H1 (cell line): Measurements from ENCODE around the gene ZMYM4. TPM values are rescaled to one million over a fixed set of nuclear protein-coding genes. Genes with fewer than 3 reads are reported as not detected.

Experiments
- CTCF ChIA-PET: fragments of 300-600 bp; sonication (Branson Sonifier 250); formaldehyde crosslinking; loops from one replicate; lab custom pipeline; 2021; ENCODE audit not compliant: partially characterized antibody; lab: Charles Lee
- POLR2A ChIA-PET: fragments of 300-600 bp; sonication (Branson Sonifier 250); formaldehyde crosslinking; loops from one replicate; lab custom pipeline; 2021; ENCODE audit warnings: inconsistent platforms; ENCODE audit not compliant: partially characterized antibody; lab: Charles Lee
- DNase-seq, 2 experiments: peaks; one replicate each; pipeline versions ENCODE4 v3.0.0 to v3.0.0-alpha.2; 2010 to 2022; ENCODE audit warnings: low spot score in 2 of 2, low read depth in 1 of 2, mixed read lengths in 1 of 2
- FAIRE-seq: peaks from 2 replicates; lab custom pipeline; 2011; peaks lifted over from hg19 to GRCh38; lab: Jason Lieb, UNC
- H2AFZ ChIP-seq: 2 replicates; pipeline ENCODE4 v1.8.1; 2012; ENCODE audit warnings: low read length, inconsistent platforms
- H2AK5ac ChIP-seq: 2 replicates; pipeline ENCODE4 v1.6.1; 2013; ENCODE audit warnings: low read depth, low read length
- H2BK120ac ChIP-seq: replicated peaks from 2 replicates; pipeline ENCODE3; 2013; ENCODE audit warnings: low read depth, low read length, inconsistent platforms
- H2BK12ac ChIP-seq: 2 replicates; pipeline ENCODE4 v1.6.1; 2013; ENCODE audit warnings: low read depth, low read length
- H2BK15ac ChIP-seq: 2 replicates; pipeline ENCODE4 v1.6.1; 2013; ENCODE audit warnings: low read length
- H2BK20ac ChIP-seq: 2 replicates; pipeline ENCODE4 v1.6.1; 2013; ENCODE audit warnings: low read length
- H2BK5ac ChIP-seq: 2 replicates; pipeline ENCODE4 v1.6.1; 2013; ENCODE audit warnings: low read depth, low read length
- H3K14ac ChIP-seq: 2 replicates; pipeline ENCODE4 v1.6.1; 2013; ENCODE audit warnings: inconsistent platforms; ENCODE audit not compliant: insufficient read length
- H3K18ac ChIP-seq: 2 replicates; pipeline ENCODE4 v1.6.1; 2013; ENCODE audit warnings: low read length; ENCODE audit errors: extremely low read depth
- H3K23ac ChIP-seq: 2 replicates; pipeline ENCODE4 v1.6.1; 2013; ENCODE audit warnings: inconsistent platforms; ENCODE audit not compliant: insufficient read length
- H3K23me2 ChIP-seq: 2 replicates; pipeline ENCODE4 v1.6.1; 2013; ENCODE audit warnings: low read depth, low read length
- H3K27ac ChIP-seq: 2 replicates; pipeline ENCODE4 v1.6.1; 2011; ENCODE audit warnings: low read depth, low read length, inconsistent platforms
- H3K27me3 ChIP-seq, 4 experiments: replicated peaks in 1 of 4; 1 replicate in 1 of 4; 2 replicates in 3 of 4; pipeline versions ENCODE4 v1.6.1 to v1.8.1; 2011 to 2013; ENCODE audit warnings: low read length in 3 of 4, mild to moderate bottlenecking in 3 of 4, inconsistent platforms in 2 of 4, mixed read lengths in 2 of 4, moderate library complexity in 1 of 4; ENCODE audit not compliant: control insufficient read depth in 3 of 4, insufficient read depth in 3 of 4; ENCODE audit errors: extremely low read depth in 1 of 4
- H3K36me3 ChIP-seq, 4 experiments: 2 replicates each; pipeline versions ENCODE4 v1.6.1 to v1.8.1; 2011 to 2013; ENCODE audit warnings: mild to moderate bottlenecking in 4 of 4, low read length in 3 of 4, moderate library complexity in 2 of 4, control low read depth in 1 of 4, inconsistent platforms in 1 of 4; ENCODE audit not compliant: insufficient read depth in 4 of 4, control insufficient read depth in 2 of 4
- H3K4ac ChIP-seq: replicated peaks from 2 replicates; pipeline ENCODE3; 2013; ENCODE audit warnings: low read length, low read depth, mixed read lengths, inconsistent platforms; ENCODE audit not compliant: insufficient read length
- H3K4me1 ChIP-seq, 4 experiments: replicated peaks in 1 of 4; 1 replicate in 1 of 4; 2 replicates in 3 of 4; pipeline versions ENCODE4 v1.6.1 to v1.8.1; 2011 to 2013; ENCODE audit warnings: low read length in 3 of 4, inconsistent platforms in 2 of 4, mixed read lengths in 1 of 4; ENCODE audit not compliant: insufficient read depth in 4 of 4, control insufficient read depth in 3 of 4
- H3K4me2 ChIP-seq, 2 experiments: 2 replicates each; pipeline versions ENCODE4 v1.6.1 to v1.8.1; 2011 to 2013; ENCODE audit warnings: low read depth in 2 of 2, low read length in 2 of 2, control low read depth in 1 of 2, inconsistent platforms in 1 of 2, mild to moderate bottlenecking in 1 of 2; ENCODE audit not compliant: insufficient read depth in 1 of 2
- H3K4me3 ChIP-seq, 4 experiments: fragments of 200-600, 300-600 bp in 1 of 4; sonication (generic), shearing (Covaris generic), sonication (Bioruptor Twin) in 1 of 4; 2 replicates each; pipeline versions ENCODE4 v1.5.1 to v1.8.1; 2011 to 2016; ENCODE audit warnings: low read length in 4 of 4, low read depth in 3 of 4, control low read depth in 2 of 4, inconsistent platforms in 2 of 4, mild to moderate bottlenecking in 2 of 4, mixed read lengths in 1 of 4, moderate library complexity in 1 of 4; ENCODE audit not compliant: insufficient read depth in 2 of 4; ENCODE audit errors: extremely low read depth in 1 of 4
- H3K56ac ChIP-seq: replicated peaks from 2 replicates; pipeline ENCODE3; 2013; ENCODE audit warnings: low read depth, mild to moderate bottlenecking, mixed read lengths, low read length, inconsistent platforms; ENCODE audit not compliant: insufficient read length
- H3K79me1 ChIP-seq: 2 replicates; pipeline ENCODE4 v1.6.1; 2013; ENCODE audit warnings: low read depth, low read length, control low read depth
- H3K79me2 ChIP-seq, 2 experiments: 2 replicates each; pipeline versions ENCODE4 v1.6.1 to v1.8.1; 2012 to 2013; ENCODE audit warnings: low read length in 2 of 2, mild to moderate bottlenecking in 2 of 2, inconsistent platforms in 1 of 2; ENCODE audit not compliant: insufficient read depth in 2 of 2, control insufficient read depth in 1 of 2
- H3K9ac ChIP-seq, 4 experiments: replicated peaks in 1 of 4; 1 replicate in 1 of 4; 2 replicates in 3 of 4; pipeline versions ENCODE4 v1.6.1 to v1.8.1; 2011 to 2013; ENCODE audit warnings: low read depth in 3 of 4, low read length in 3 of 4, control low read depth in 2 of 4, mild to moderate bottlenecking in 2 of 4, moderate library complexity in 2 of 4, inconsistent platforms in 1 of 4; ENCODE audit errors: extremely low read depth in 1 of 4
- H3K9me3 ChIP-seq, 2 experiments: 2 replicates each; pipeline versions ENCODE4 v1.6.1 to v1.8.1; 2012 to 2013; ENCODE audit warnings: mild to moderate bottlenecking in 2 of 2, moderate library complexity in 2 of 2, control low read depth in 1 of 2, inconsistent platforms in 1 of 2, low read depth in 1 of 2, low read length in 1 of 2, mixed read lengths in 1 of 2; ENCODE audit not compliant: insufficient read depth in 2 of 2
- H4K20me1 ChIP-seq, 2 experiments: replicated peaks in 1 of 2; 2 replicates each; pipeline versions ENCODE3 to v1.8.1; 2011 to 2013; ENCODE audit warnings: inconsistent platforms in 2 of 2, low read length in 2 of 2, mild to moderate bottlenecking in 1 of 2; ENCODE audit not compliant: insufficient read depth in 2 of 2, control insufficient read depth in 1 of 2
- H4K5ac ChIP-seq: 2 replicates; pipeline ENCODE4 v1.6.1; 2013; ENCODE audit warnings: low read length, low read depth, mixed read lengths, inconsistent platforms; ENCODE audit not compliant: insufficient read length
- H4K8ac ChIP-seq: 2 replicates; pipeline ENCODE4 v1.8.0; 2013; ENCODE audit warnings: mild to moderate bottlenecking, moderate library complexity, low read length, inconsistent platforms; ENCODE audit not compliant: insufficient read depth; ENCODE audit errors: extremely low read depth
- H4K91ac ChIP-seq: replicated peaks from 2 replicates; pipeline ENCODE3; 2013; ENCODE audit warnings: low read length, mixed read lengths, inconsistent platforms; ENCODE audit not compliant: insufficient read length
- BRCA1 ChIP-seq: IDR thresholded peaks from 2 replicates; pipeline ENCODE4 v1.6.1; 2012; ENCODE audit warnings: low read depth, low read length, improper control_type of control experiment
- CBX5 ChIP-seq: fragments of 300-800, 300-1000 bp; sonication (generic); IDR thresholded peaks from 2 replicates; pipeline ENCODE4 v1.7.1; 2016; ENCODE audit warnings: antibody characterized with exemption, low read length, low read depth
- EGR1 ChIP-seq: IDR thresholded peaks from 2 replicates; pipeline ENCODE4 v1.6.1; 2011; ENCODE audit warnings: low read depth, low read length, borderline replicate concordance
- EZH2 ChIP-seq: fragments of 200-600 bp; sonication (generic); IDR thresholded peaks from 2 replicates; pipeline ENCODE4 v1.7.1; 2012; ENCODE audit warnings: low read depth, mild to moderate bottlenecking, moderate library complexity, low read length, inconsistent platforms; ENCODE audit not compliant: severe bottlenecking
- WGBS, 2 experiments: shearing (Covaris generic) in 1 of 2; methylation state at CpG; one replicate each; pipeline versions ENCODE4 v1.1.6 to v1.1.7; 2013 to 2015; ENCODE audit warnings: low lambda C conversion rate in 2 of 2, mixed read lengths in 2 of 2, inconsistent platforms in 1 of 2, low coverage in 1 of 2, missing lambda C conversion rate in 1 of 2; ENCODE audit not compliant: insufficient replicate concordance in 2 of 2, insufficient coverage in 1 of 2, insufficient read length in 1 of 2; ENCODE audit errors: extremely low coverage in 1 of 2, missing lambda C conversion rate in 1 of 2; 5-methylcytosine and 5-hydroxymethylcytosine counted together
- polyA plus RNA-seq, 7 experiments: library from polyadenylated mRNA; depleted of rRNA in 3 of 7; stranded (reverse) in 5 of 7; unstranded in 2 of 7; fragments of >200 nt in 5 of 7; fragments of 200-250 nt in 2 of 7; gene quantifications; 1 replicate in 5 of 7; 2 replicates in 1 of 7; 4 replicates in 1 of 7; pipeline versions ENCODE4 v1.2.1 to v1.2.3, GENCODE V29; 2011 to 2013; ENCODE audit warnings: missing spikeins in 2 of 7, mixed read lengths in 2 of 7
- total RNA-seq: library from RNA; stranded (reverse); fragmentation: NEBNext Ultra II Directional; extraction: Animal tissue kit (Norgen Biotek cat#: 25700); gene quantifications from 2 replicates; pipeline ENCODE4 v1.2.1, GENCODE V29; 2021

The ZMYM4 gene
- total and polyA plus RNA-seq, 2 of the 8 experiments (the other 6 are each of a cell fraction or from before 2014, with no cell fraction given), result 16.7 to 81.3 TPM

DNA sequence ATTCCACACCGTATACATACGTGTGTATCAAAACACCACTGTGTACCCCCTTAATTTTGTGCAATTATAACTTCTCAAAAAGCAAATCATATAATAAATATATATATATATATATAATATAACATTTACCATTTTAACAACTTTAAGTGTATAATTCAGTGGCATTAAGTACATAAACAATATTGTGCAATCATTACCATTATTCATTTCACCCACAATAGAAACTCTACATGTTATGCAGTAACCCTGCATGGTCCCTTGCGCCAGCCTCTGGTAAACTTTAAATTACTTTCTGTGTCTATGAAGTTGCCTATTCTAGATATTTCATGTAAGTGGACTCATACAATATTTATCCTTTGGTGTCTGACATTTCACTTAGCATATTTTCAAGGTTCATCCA, 13.1 kb downstream of the ZMYM4 start:
- CTCF ChIA-PET, result no interaction called here
- H2BK15ac ChIP-seq, result no peak overlapping the region
- no peak overlapping the region for H3K9ac ChIP-seq
- H3K27ac ChIP-seq, result no peak overlapping the region
- no peak overlapping the region for H3K18ac ChIP-seq
- H2AK5ac ChIP-seq, result no peak overlapping the region
- H3K4me2 ChIP-seq, result no peak overlapping the region
- TF ChIP-seq EGR1, result no peak
- no peak for TF ChIP-seq EZH2
- TF ChIP-seq BRCA1, result no peak
- TF ChIP-seq CBX5, result no peak
- no peak overlapping the region for H2BK5ac ChIP-seq
- peaks cover 5% of the 10 kb centered on the region; the same call in 1 of the 2 replicates for H3K79me1 ChIP-seq
- H3K79me2 ChIP-seq, result peaks cover 0 to 84% of the 10 kb centered on the region in 2 experiments; a peak in 3 of 4 replicates
- no peak overlapping the region for H3K14ac ChIP-seq
- no peak overlapping the region for H4K91ac ChIP-seq
- H2BK120ac ChIP-seq, result no peak overlapping the region
- no peaks in the 10 kb centered on the region for H3K4me1 ChIP-seq
- no peak overlapping the region for H3K23ac ChIP-seq
- H3K4me3 ChIP-seq, result no peak overlapping the region
- peaks cover 0 to 19% (median 9%) of the 10 kb centered on the region in 4 experiments; a peak in 3 of 8 replicates for H3K36me3 ChIP-seq
- no peak overlapping the region for H4K8ac ChIP-seq
- H3K23me2 ChIP-seq, result no peaks in the 10 kb centered on the region; the same call in 1 of the 2 replicates
- H3K27me3 ChIP-seq, result no peaks in the 10 kb centered on the region
- no peaks in the 10 kb centered on the region for H4K20me1 ChIP-seq
- H3K9me3 ChIP-seq, result peaks cover 4 to 6% of the 10 kb centered on the region in 2 experiments; a peak in 1 of 4 replicates
- no peak overlapping the region for H2BK20ac ChIP-seq
- H2AFZ ChIP-seq, result no peak overlapping the region
- FAIRE-seq (no peak), DNase-seq (no peak)
- H3K4ac ChIP-seq, result no peak overlapping the region
- H2BK12ac ChIP-seq, result no peak overlapping the region
- POLR2A ChIA-PET, result no interaction called here
- WGBS, 2 experiments, result 94% methylated on average over 3 of the region's 3 CpGs; no CpG with 5 or more reads in 1 of the 2 experiments
- no peak overlapping the region for H3K56ac ChIP-seq
- H4K5ac ChIP-seq, result no peak overlapping the region
